AG09319 (cell line): ENCODE measurements around the gene SPEG.

ENCODE experiments used
- DNase-seq: peaks from one replicate; pipeline ENCODE4 v3.0.0-alpha.2; 2010; ENCODE audit warnings: low read depth; ENCODE audit errors: extremely low read depth
- CTCF ChIP-seq: IDR thresholded peaks from 2 replicates; pipeline ENCODE4 v1.5.1; 2011; ENCODE audit warnings: low read depth, mild to moderate bottlenecking, inconsistent platforms, low read length, moderate library complexity

The SPEG gene

GRCh38 chr2:219465659-219466561, 31.3 kb downstream of the SPEG start:
- no peak for DNase-seq
- TF ChIP-seq CTCF: no peak

GRCh38 chr2:219466816-219467735, 32.4 kb downstream of the SPEG start:
- no peak for DNase-seq
- TF ChIP-seq CTCF: no peak

GRCh38 chr2:219467736-219468075, 33.1 kb downstream of the SPEG start:
- DNase-seq: no peak
- TF ChIP-seq CTCF: no peak

GRCh38 chr2:219468410-219469185, 34.0 kb downstream of the SPEG start:
- no peak for DNase-seq
- no peak for TF ChIP-seq CTCF

GRCh38 chr2:219469186-219469724, 34.6 kb downstream of the SPEG start:
- DNase-seq: no peak
- no peak for TF ChIP-seq CTCF

GRCh38 chr2:219470429-219470828, 35.8 kb downstream of the SPEG start:
- TF ChIP-seq CTCF: no peak
- no peak for DNase-seq
